K562 (cell line): Measurements from ENCODE around the gene LRRC58. TPM values are rescaled to one million over a fixed set of nuclear protein-coding genes. Genes with fewer than 3 reads are reported as not detected.

ENCODE experiments used
- ARID4B ChIP-seq: sonication (generic); formaldehyde crosslinking; IDR thresholded peaks from 2 replicates; pipeline ENCODE4 v1.8.0; 2022; ENCODE audit warnings: mild to moderate bottlenecking, missing genetic modification reagents
- ATF7 ChIP-seq: fragments of 450-650 bp; IDR thresholded peaks from 2 replicates; pipeline ENCODE4 v1.7.1; 2014; ENCODE audit warnings: mild to moderate bottlenecking, moderate library complexity
- CREB1 ChIP-seq, 2 experiments: sonication (generic) in 1 of 2; formaldehyde crosslinking in 1 of 2; IDR thresholded peaks; 2 replicates each; pipeline versions ENCODE4 v1.6.1 to v1.8.0; 2012 to 2022; ENCODE audit warnings: inconsistent platforms in 1 of 2, mild to moderate bottlenecking in 1 of 2, missing genetic modification reagents in 1 of 2, moderate library complexity in 1 of 2
- ERF ChIP-seq: fragments of 450-650 bp; formaldehyde crosslinking; IDR thresholded peaks from 2 replicates; pipeline ENCODE4 v1.4.0; 2020; ENCODE audit warnings: mild to moderate bottlenecking, mixed read lengths
- EZH2 ChIP-seq: IDR thresholded peaks from 2 replicates; pipeline ENCODE4 v1.6.1; 2012; ENCODE audit warnings: low read depth, mild to moderate bottlenecking, inconsistent platforms, low read length, borderline replicate concordance
- JUND ChIP-seq, 2 experiments: IDR thresholded peaks; 2 replicates in 1 of 2; 3 replicates in 1 of 2; pipeline ENCODE4 v1.6.1; 2011; ENCODE audit warnings: borderline replicate concordance in 2 of 2, low read depth in 2 of 2, low read length in 2 of 2, improper control_type of control experiment in 1 of 2, missing biosample characterization in 1 of 2, missing genetic modification characterization in 1 of 2, missing genetic modification reagents in 1 of 2
- MAZ ChIP-seq, 2 experiments: fragments of 450-650 bp in 1 of 2; sonication (generic) in 1 of 2; formaldehyde crosslinking; IDR thresholded peaks in 1 of 2; conservative IDR thresholded peaks in 1 of 2; 2 replicates each; pipeline versions ENCODE4 v1.4.0 to v1.5.0; 2020; ENCODE audit warnings: mild to moderate bottlenecking in 1 of 2, missing genetic modification reagents in 1 of 2
- MECOM ChIP-seq: fragments of 250-450 bp; sonication (Bioruptor Pico); IDR thresholded peaks from 2 replicates; pipeline ENCODE4 v1.8.0; 2022; ENCODE audit warnings: inconsistent platforms
- NFATC3 ChIP-seq: fragments of 450-650 bp; IDR thresholded peaks from 2 replicates; pipeline ENCODE4 v1.6.1; 2017; ENCODE audit warnings: mild to moderate bottlenecking
- RNF219 ChIP-seq: fragments of 250-450 bp; sonication (Bioruptor Pico); IDR thresholded peaks from 2 replicates; pipeline ENCODE4 v1.5.0; 2022; ENCODE audit warnings: mild to moderate bottlenecking
- SRSF7 ChIP-seq: fragments of 200-400 bp; formaldehyde crosslinking; optimal IDR thresholded peaks from 2 replicates; pipeline ENCODE3; 2017; ENCODE audit warnings: mild to moderate bottlenecking, low read depth, low read length
- STAG1 ChIP-seq: sonication (generic); formaldehyde crosslinking; IDR thresholded peaks from 2 replicates; pipeline ENCODE4 v1.5.0; 2020; ENCODE audit warnings: missing genetic modification reagents, borderline replicate concordance
- TCF3 ChIP-seq: sonication (generic); formaldehyde crosslinking; IDR thresholded peaks from 2 replicates; pipeline ENCODE4 v1.4.0; 2020; ENCODE audit warnings: mild to moderate bottlenecking, missing genetic modification reagents
- THRA ChIP-seq: fragments of 450-650 bp; IDR thresholded peaks from 2 replicates; pipeline ENCODE4 v1.6.1; 2017; ENCODE audit warnings: mild to moderate bottlenecking, moderate library complexity
- TOE1 ChIP-seq, 2 experiments: fragments of 450-650 bp in 1 of 2; sonication (generic) in 1 of 2; formaldehyde crosslinking in 1 of 2; IDR thresholded peaks; 2 replicates each; pipeline versions ENCODE4 v1.7.1 to v1.8.0; 2016 to 2022; ENCODE audit warnings: borderline replicate concordance in 2 of 2, mild to moderate bottlenecking in 2 of 2, antibody characterized with exemption in 1 of 2, inconsistent platforms in 1 of 2, low read depth in 1 of 2, missing genetic modification reagents in 1 of 2, moderate library complexity in 1 of 2
- ZFX ChIP-seq: sonication (generic); formaldehyde crosslinking; IDR thresholded peaks from 2 replicates; pipeline ENCODE4 v1.8.0; 2022; ENCODE audit warnings: mild to moderate bottlenecking, missing genetic modification reagents, moderate library complexity
- ZNF175 ChIP-seq: fragments of 200-800 bp; sonication (Bioruptor generic); IDR thresholded peaks from 2 replicates; pipeline ENCODE4 v1.6.1; 2016; ENCODE audit warnings: low read depth, mild to moderate bottlenecking, missing genetic modification characterization, missing compliant biosample characterization
- ZNF184 ChIP-seq: sonication (generic); formaldehyde crosslinking; IDR thresholded peaks from 2 replicates; pipeline ENCODE4 v1.5.0; 2020; ENCODE audit warnings: missing genetic modification reagents
- ZNF785 ChIP-seq: fragments of 250-450 bp; sonication (Bioruptor Pico); IDR thresholded peaks from 2 replicates; pipeline ENCODE4 v1.4.0; 2020; ENCODE audit warnings: mild to moderate bottlenecking
- polyA plus RNA-seq, 8 experiments: library from polyadenylated mRNA; depleted of rRNA in 4 of 8; stranded (reverse) in 5 of 8; unstranded in 3 of 8; fragments of >200 nt; fragmentation: Nextera tagmentation in 2 of 8; fragmentation: Illumina TruSeq in 1 of 8; extraction: Ambion mirVana in 2 of 8; extraction: Trizol in 1 of 8; gene quantifications; 2 replicates each; pipeline versions ENCODE4 v1.2.1 to v1.2.3, GENCODE V29; 2011 to 2014; ENCODE audit warnings: inconsistent platforms in 1 of 8, missing spikeins in 1 of 8
- total RNA-seq, 7 experiments: library from RNA; depleted of rRNA in 6 of 7; stranded (reverse); fragments of >200 nt in 6 of 7; fragmentation: Illumina TruSeq in 2 of 7; extraction: Trizol in 2 of 7; gene quantifications; 2 replicates each; pipeline versions ENCODE4 v1.2.1 to v1.2.3, GENCODE V29; 2011 to 2021; ENCODE audit warnings: low replicate concordance in 1 of 7

LRRC58 gene
- total and polyA plus RNA-seq, 9 of the 15 experiments (the other 6 are each of a cell fraction or from before 2014, with no cell fraction given) = 5.6 to 26.6 (median 14.8) TPM

DNA sequence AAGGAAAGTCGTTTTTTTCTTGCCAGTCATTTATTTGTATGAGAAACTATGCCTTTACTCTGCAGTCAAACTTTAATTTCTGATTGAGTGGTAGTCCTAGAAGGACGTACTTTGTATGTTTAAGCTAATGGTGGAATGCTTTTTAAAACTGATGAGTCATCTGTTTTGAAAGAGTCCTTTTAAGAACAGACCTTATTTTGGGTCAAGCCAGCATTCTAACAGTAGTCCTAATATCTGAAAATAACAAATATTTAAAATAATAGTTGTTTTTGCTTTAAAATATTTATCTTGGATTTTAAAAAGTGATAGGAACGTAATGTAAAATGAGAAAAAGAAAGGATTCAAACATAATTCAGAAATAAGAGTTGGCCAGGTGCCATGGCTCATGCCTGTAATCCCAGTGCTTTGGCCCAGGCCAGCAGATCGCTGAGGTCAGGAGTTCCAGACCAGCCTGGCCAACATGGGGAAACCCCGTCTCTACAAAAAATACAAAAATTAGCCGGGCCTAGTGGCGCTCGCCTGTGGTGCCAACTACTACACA lies 1.3 kb upstream of the LRRC58 start (continued):
- no peak for TF ChIP-seq ZNF785 (CRISPR knock-in tag)
- TF ChIP-seq EZH2 = no peak
- no peak for TF ChIP-seq ERF (CRISPR knock-in tag)
- TF ChIP-seq RNF219 (CRISPR knock-in tag) = no peak
- TF ChIP-seq ZNF175 (CRISPR knock-in tag) = no peak
- no peak for TF ChIP-seq STAG1
- TF ChIP-seq TCF3 (CRISPR knock-in tag) = no peak
- TF ChIP-seq NFATC3 = no peak
- no peak for TF ChIP-seq ZFX
- TF ChIP-seq JUND (IDR thresholded peaks at IDR 0.05; ENCODE audit: borderline replicate concordance, low read depth, low read length) = peak; percentile 20; the same call in 1 of the 2 replicates
- TF ChIP-seq JUND (tag; IDR thresholded peaks at IDR 0.05; ENCODE audit: borderline replicate concordance, low read depth, low read length) = 0 out of 3 replicates have a peak, but pooled peaks have one; percentile 15
- TF ChIP-seq ATF7 = no peak
- no peak for TF ChIP-seq TOE1 (IDR thresholded peaks at IDR 0.05; ENCODE audit: borderline replicate concordance)
- no peak for TF ChIP-seq TOE1 (CRISPR knock-in tag; IDR thresholded peaks at IDR 0.05; ENCODE audit: borderline replicate concordance, low read depth)
- TF ChIP-seq SRSF7 = no peak
- no peak for TF ChIP-seq ARID4B (CRISPR knock-in tag)
- no peak for TF ChIP-seq MAZ (CRISPR knock-in tag; conservative IDR thresholded peaks at IDR 0.05 in 1 of 2, IDR thresholded peaks at IDR 0.05 in 1 of 2)
- TF ChIP-seq THRA = no peak
- no peak for TF ChIP-seq CREB1 (IDR thresholded peaks at IDR 0.05)
- TF ChIP-seq CREB1 (CRISPR knock-in tag; IDR thresholded peaks at IDR 0.05) = no peak
- no peak for TF ChIP-seq MECOM (CRISPR knock-in tag)
- no peak for TF ChIP-seq ZNF184 (CRISPR knock-in tag)
